ENCODE results near the gene GPR143. TPM values are rescaled to one million over a fixed set of nuclear protein-coding genes. Genes with fewer than 3 reads are reported as not detected.

The GPR143 gene
- total and polyA plus RNA-seq, 4 donors = 0.77 to 2.7 (median 1.5) TPM

GRCh38 chrX:9758021-9758638 lies 7.5 kb downstream of the GPR143 start:
- Histone ChIP-seq H3K9ac (ENCODE audit: insufficient read depth in 1 of 2, low read length in 2 of 2) (no peak overlapping the region), H3K4me3 (no peak overlapping the region), H3K27ac (ENCODE audit: low read depth in 1 of 2, low read length in 1 of 2) (no peak overlapping the region), H3K36me3 (ENCODE audit: control insufficient read depth in 4 of 4, insufficient read depth in 4 of 4, low read length in 4 of 4) (no peaks in the 10 kb centered on the region), H3K27me3 (ENCODE audit: control insufficient read depth in 3 of 3, insufficient read depth in 3 of 3, low read length in 2 of 3) (peaks cover 0 to 10% (median 0%) of the 10 kb centered on the region in 3 donors), H3K9me3 (ENCODE audit: control insufficient read depth in 4 of 4, insufficient read depth in 3 of 4, low read length in 3 of 4) (peaks cover 0 to 8% (median 0%) of the 10 kb centered on the region in 4 donors), H3K4me1 (ENCODE audit: control insufficient read depth in 5 of 5, insufficient read depth in 5 of 5, low read length in 5 of 5) (peaks cover 0 to 1% (median 0%) of the 10 kb centered on the region in 5 donors)
- ATAC-seq (ENCODE audit: insufficient read depth, low FRiP score) (no peak), DNase-seq (no peak)
- 51 to 59% methylated on average over 4 of the region's 4 CpGs for WGBS, 2 donors
- TF ChIP-seq CTCF (IDR thresholded peaks at IDR 0.05; ENCODE audit: control extremely low read depth, extremely low read depth) = no peak

- 89 to 91% methylated on average over 7 of the region's 7 CpGs for WGBS, 2 donors
- ATAC-seq (ENCODE audit: insufficient read depth, low FRiP score) (no peak), DNase-seq (no peak)
- H3K27me3 ChIP-seq (ENCODE audit: control insufficient read depth in 3 of 3, insufficient read depth in 3 of 3, low read length in 2 of 3) = peaks cover 0 to 8% (median 0%) of the 10 kb centered on the region in 3 donors
- H3K27ac ChIP-seq (ENCODE audit: low read depth in 1 of 2, low read length in 1 of 2) = no peak overlapping the region
- no peaks in the 10 kb centered on the region for H3K36me3 ChIP-seq (ENCODE audit: control insufficient read depth in 4 of 4, insufficient read depth in 4 of 4, low read length in 4 of 4)
- H3K4me3 ChIP-seq = no peak overlapping the region
- peaks cover 0 to 8% (median 0%) of the 10 kb centered on the region in 4 donors for H3K9me3 ChIP-seq (ENCODE audit: control insufficient read depth in 4 of 4, insufficient read depth in 3 of 4, low read length in 3 of 4)
- peaks cover 0 to 1% (median 0%) of the 10 kb centered on the region in 5 donors for H3K4me1 ChIP-seq (ENCODE audit: control insufficient read depth in 5 of 5, insufficient read depth in 5 of 5, low read length in 5 of 5)
- TF ChIP-seq CTCF (IDR thresholded peaks at IDR 0.05; ENCODE audit: control extremely low read depth, extremely low read depth) = no peak
- H3K9ac ChIP-seq (ENCODE audit: insufficient read depth in 1 of 2, low read length in 2 of 2) = no peak overlapping the region
Measured at GRCh38 chrX:9757366-9757765, 8.3 kb downstream of the GPR143 start.

- Histone ChIP-seq H3K9ac (ENCODE audit: insufficient read depth in 1 of 2, low read length in 2 of 2) (no peak overlapping the region), H3K36me3 (ENCODE audit: control insufficient read depth in 4 of 4, insufficient read depth in 4 of 4, low read length in 4 of 4) (no peaks in the 10 kb centered on the region), H3K27me3 (ENCODE audit: control insufficient read depth in 3 of 3, insufficient read depth in 3 of 3, low read length in 2 of 3) (peaks cover 0 to 2% (median 0%) of the 10 kb centered on the region in 3 donors), H3K4me1 (ENCODE audit: control insufficient read depth in 5 of 5, insufficient read depth in 5 of 5, low read length in 5 of 5) (no peaks in the 10 kb centered on the region), H3K9me3 (ENCODE audit: control insufficient read depth in 4 of 4, insufficient read depth in 3 of 4, low read length in 3 of 4) (peaks cover 0 to 13% (median 0%) of the 10 kb centered on the region in 4 donors), H3K4me3 (no peak overlapping the region), H3K27ac (ENCODE audit: low read depth in 1 of 2, low read length in 1 of 2) (no peak overlapping the region)
- DNase-seq (no peak), ATAC-seq (ENCODE audit: insufficient read depth, low FRiP score) (no peak)
- TF ChIP-seq CTCF (IDR thresholded peaks at IDR 0.05; ENCODE audit: control extremely low read depth, extremely low read depth) = no peak
- 49 to 57% methylated on average over 10 to 11 of the region's 11 CpGs for WGBS, 2 donors
Measured at GRCh38 chrX:9749146-9749692, 16.4 kb downstream of the GPR143 start.

Measured in lung (tissue), 12 donors.